GM19397 (cell line): Measurements from ENCODE around the gene NPAS3.
"Not testable (repeated sequence)": the region's sequence is repeated elsewhere in the genome, so short reads cannot be mapped to it uniquely, and the experiment has no call there.

ENCODE experiments used
- ATAC-seq: cut with Tn5 transposase; IDR thresholded peaks from one replicate; pipeline ENCODE4 v1.9.1; 2021; ENCODE audit warnings: mild to moderate bottlenecking, moderate library complexity; ENCODE audit not compliant: unreplicated experiment

NPAS3 gene

DNA sequence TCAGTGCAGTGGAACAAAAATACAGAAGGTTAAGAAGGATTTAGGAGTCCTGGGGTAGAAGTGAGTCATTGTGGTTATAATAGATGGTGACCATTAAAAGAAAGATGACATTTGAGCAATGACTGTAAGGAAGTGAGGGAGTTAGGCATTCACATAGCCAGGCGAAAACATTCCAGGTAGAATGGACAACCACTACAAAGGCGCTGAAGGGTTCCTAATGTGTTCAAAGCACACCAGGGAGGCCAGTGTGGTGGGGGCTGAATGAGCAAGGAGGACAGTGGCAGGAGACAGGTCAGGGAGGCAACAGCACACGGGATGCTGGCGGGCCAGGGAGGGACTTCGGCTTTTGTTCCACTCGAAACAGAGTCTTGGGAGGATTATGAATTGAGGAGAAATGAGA lies 129.9 kb downstream of the NPAS3 start:
- ATAC-seq = no peak

GRCh38 chr14:33070475-33070874 lies 131.8 kb downstream of the NPAS3 start:
- no peak for ATAC-seq

- ATAC-seq = no peak
Observed at GRCh38 chr14:33073023-33073422, 134.3 kb downstream of the NPAS3 start.

- no peak for ATAC-seq
Observed at GRCh38 chr14:33081259-33081658, 142.6 kb downstream of the NPAS3 start.

DNA sequence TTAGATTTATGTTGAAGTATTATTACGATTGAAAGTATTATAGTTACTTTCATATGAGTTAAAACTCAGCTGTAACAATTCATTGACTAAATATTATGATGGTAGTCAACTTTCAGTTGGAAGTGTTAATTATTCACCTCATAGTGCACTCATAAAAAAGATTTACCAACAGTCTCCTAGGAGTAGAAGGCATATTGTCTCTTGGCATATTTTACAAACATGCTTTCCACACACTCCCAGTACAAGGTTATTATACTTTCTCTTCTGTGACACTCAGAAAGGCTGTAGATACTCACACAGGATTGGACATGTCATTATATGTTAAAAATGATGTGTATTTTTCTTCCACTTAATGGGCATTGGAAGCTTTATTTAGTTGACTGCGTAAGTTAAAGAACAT lies 147.1 kb downstream of the NPAS3 start:
- ATAC-seq = no peak

- not testable (repeated sequence) for ATAC-seq
Observed at GRCh38 chr14:33088274-33088673, 149.6 kb downstream of the NPAS3 start.

GRCh38 chr14:33098016-33098415 lies 159.3 kb downstream of the NPAS3 start:
- no peak for ATAC-seq

GRCh38 chr14:33103489-33103888 lies 164.8 kb downstream of the NPAS3 start:
- ATAC-seq = no peak

DNA sequence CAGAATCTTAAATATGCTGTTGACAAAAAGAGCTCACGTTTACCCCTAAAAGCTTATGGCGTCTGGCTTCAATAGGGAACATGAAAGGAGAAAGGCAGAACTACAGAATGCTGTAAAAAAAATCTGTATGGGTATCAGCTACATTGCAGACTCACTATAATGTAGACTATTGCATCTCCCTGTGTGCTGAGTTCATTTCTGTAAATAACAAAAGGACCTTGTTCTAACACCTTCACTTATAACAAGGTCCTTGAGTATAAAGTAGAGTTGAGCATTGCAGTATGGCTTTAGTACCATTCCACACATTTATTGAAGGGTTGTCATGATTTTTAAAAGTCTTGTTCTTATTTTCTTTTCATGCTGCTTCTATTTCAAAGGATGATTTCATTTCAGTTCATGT lies 165.3 kb downstream of the NPAS3 start:
- no peak for ATAC-seq

- ATAC-seq = no peak
Observed at GRCh38 chr14:33110737-33111443, 172.2 kb downstream of the NPAS3 start.

GRCh38 chr14:33114331-33114730 lies 175.7 kb downstream of the NPAS3 start:
- ATAC-seq = no peak

- no peak for ATAC-seq
Observed at GRCh38 chr14:33118668-33119067, 180.0 kb downstream of the NPAS3 start.

- no peak for ATAC-seq
Observed at GRCh38 chr14:33120341-33120740, 181.7 kb downstream of the NPAS3 start.

GRCh38 chr14:33120966-33121365 lies 182.3 kb downstream of the NPAS3 start:
- ATAC-seq = no peak

DNA sequence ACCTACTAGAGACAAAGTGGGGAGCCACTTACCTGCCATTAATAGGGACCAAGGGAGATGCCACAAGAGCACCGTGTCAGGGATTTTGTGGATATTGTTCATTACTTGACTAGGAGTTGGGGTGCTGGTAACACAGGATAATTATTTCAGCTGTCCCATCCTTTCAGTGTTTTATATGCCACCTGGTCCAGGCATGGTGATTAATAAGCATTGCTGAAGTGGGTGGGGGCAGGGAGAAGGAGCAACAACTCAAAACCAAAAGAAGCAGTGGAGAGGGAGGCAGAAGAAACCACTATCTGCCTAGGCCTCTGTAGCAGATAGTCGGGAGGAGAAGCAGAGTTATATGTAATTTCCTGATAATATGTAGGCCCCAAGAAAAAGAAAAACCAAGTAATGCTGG lies 184.6 kb downstream of the NPAS3 start:
- ATAC-seq = no peak

- ATAC-seq = no peak
Observed at GRCh38 chr14:33126433-33126832, 187.8 kb downstream of the NPAS3 start.

DNA sequence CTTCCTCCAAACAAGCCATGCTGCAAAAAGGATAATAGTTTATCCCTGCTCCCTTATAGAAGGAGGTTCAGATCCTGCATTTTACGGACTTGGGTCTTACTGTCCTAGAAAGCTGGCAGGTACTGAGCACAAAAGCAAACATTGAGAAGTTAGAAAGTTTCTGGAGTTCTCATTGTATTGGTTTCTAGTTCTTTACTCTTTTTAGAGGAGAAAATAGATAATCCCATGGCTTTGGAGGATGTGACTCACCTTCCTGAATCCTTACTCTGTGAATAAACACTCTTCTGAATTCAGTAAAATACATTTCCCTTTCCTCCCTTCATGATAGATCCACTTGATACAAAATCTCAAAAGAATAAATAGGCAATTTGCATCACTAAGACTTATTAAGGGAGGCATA lies 188.9 kb downstream of the NPAS3 start:
- ATAC-seq = no peak

DNA sequence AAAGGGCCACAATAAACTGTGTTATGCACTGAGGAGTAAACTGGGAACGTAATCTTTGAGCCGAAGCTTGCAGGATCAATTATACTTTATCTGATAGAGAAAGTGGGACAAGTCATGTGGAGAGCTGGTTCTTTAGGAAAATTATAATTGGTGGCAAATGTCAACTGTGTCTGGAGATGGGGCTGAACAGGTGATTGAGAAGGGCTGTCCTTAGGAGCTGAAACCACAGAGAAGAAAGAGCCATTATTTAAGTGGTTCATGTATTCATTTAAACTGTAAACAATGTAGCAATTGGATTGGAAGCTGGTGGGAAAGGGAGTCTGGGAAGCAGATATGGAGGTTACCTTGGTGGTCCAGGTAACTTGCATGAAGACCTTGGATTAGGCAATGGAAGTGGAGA lies 193.1 kb downstream of the NPAS3 start:
- no peak for ATAC-seq

GRCh38 chr14:33134162-33134561 lies 195.5 kb downstream of the NPAS3 start:
- no peak for ATAC-seq

DNA sequence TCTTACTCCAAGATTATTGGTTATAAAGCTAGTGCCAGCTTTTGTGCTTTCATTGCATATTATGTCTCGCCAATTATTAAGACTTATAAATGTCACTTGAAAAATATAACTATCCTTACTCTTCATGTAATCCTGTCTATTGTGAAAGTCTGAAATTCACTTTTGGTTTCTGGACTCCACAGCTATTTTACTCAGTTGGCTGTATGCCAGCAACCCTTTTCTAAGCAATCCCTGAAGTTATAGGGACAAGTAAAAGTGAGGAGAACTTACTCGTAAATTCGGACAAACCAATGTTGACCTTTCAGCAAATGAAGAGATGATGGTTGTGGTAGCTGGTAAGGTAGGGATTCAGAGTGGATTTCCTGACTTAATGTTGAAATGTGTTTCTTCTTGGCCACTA lies 196.3 kb downstream of the NPAS3 start:
- ATAC-seq = no peak

DNA sequence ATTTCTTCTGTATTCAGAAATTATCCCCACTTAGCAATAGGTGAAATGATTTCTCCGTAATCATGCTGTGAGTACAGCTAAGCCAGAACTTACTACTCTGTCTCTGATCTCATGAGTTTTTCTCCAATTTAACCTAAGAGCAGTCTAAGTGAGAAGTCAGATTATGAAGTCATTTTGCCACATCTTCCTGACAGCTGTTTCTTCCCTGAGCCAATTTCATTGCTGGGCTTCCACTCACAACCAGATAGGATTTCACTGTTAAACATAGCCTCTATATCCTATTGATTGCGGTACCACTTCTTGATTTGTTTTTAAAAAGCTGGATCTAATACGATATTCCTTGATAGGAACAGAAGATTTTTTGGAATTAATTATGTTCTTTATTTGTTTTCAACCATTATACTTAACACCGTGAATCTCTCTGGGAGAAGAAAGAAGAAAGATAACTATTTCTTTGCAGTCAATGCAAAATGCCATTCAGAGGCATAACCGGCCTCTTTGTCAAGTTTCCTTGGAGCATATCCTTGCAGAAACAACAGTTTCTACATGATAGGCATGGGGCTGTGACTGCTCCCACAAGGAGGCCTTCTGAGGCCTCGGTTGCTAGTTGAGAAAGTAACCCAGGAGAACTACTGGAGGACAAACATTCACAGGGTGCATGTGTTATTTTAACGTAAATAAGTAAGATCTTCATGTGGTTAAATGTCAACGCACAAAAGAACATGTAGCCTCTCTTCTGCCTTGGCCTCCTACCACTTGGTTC lies 212.2 kb downstream of the NPAS3 start:
- no peak for ATAC-seq

DNA sequence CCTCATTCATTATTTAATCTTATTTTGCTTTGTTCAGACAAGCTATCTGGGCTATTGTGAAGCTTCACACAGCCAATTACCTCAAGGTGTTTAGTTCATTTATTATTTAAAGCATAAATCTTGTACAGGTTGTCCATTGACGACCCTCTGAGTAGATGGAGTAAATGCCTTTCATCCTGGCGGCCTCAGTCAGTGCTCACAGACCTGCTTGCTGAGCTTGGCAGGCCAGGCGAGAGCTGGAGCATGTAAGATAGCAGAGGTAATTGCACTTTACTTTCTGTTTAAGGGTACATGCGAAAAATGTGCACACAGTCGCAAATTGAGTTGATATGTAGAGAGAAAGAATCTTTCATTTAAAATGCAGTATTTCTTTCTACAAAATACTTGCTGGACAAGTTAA lies 224.4 kb downstream of the NPAS3 start:
- no peak for ATAC-seq

GRCh38 chr14:33163600-33163999 lies 224.9 kb downstream of the NPAS3 start:
- ATAC-seq = no peak
